Measurements from ENCODE around the gene CSMD2. TPM values are rescaled to one million over a fixed set of nuclear protein-coding genes. Genes with fewer than 3 reads are reported as not detected.

The CSMD2 gene
- total RNA-seq, 6 experiments from 2014 or later = under 0.01 to 0.19 (median 0.09) TPM; not detected in 1

GRCh38 chr1:33468531-33468930 is 696.5 kb downstream of the CSMD2 start:
- no peak overlapping the region for H3K27ac ChIP-seq
- intact Hi-C loops (cut with DNase I) = loop anchor here in 1 of 2 donors (10.0 kb wide), 1 partner anchor 174 kb away; no protein-coding TSS in a partner anchor
- peaks cover 0 to 4% (median 0%) of the 10 kb centered on the region in 4 donors for H3K4me1 ChIP-seq
- TF ChIP-seq POLR2A (IDR thresholded peaks at IDR 0.05) = no peak
- TF ChIP-seq CTCF (IDR thresholded peaks at IDR 0.05) = no peak
- H3K4me3 ChIP-seq = no peak overlapping the region
- 65% methylated on average over 2 of the region's 4 CpGs for WGBS (ENCODE audit: insufficient coverage, low coverage, low lambda C conversion rate, missing lambda C conversion rate)
- no peaks in the 10 kb centered on the region for H3K9me3 ChIP-seq
- no peak for ATAC-seq
- no peaks in the 10 kb centered on the region for H3K27me3 ChIP-seq
- no peak for DNase-seq
- H3K36me3 ChIP-seq = no peaks in the 10 kb centered on the region

- WGBS (ENCODE audit: insufficient coverage, low coverage, low lambda C conversion rate, missing lambda C conversion rate) = no CpG with 5 or more reads among the region's 4 CpGs
- DNase-seq = no peak
- intact Hi-C loops (cut with DNase I) = loop anchor here in 1 of 2 donors (10.0 kb wide), 1 partner anchor 173 kb away; no protein-coding TSS in a partner anchor
- peaks cover 0 to 4% (median 0%) of the 10 kb centered on the region in 4 donors for H3K4me1 ChIP-seq
- no peaks in the 10 kb centered on the region for H3K36me3 ChIP-seq
- H3K4me3 ChIP-seq = no peak overlapping the region
- H3K27ac ChIP-seq = no peak overlapping the region
- no peaks in the 10 kb centered on the region for H3K27me3 ChIP-seq
- TF ChIP-seq CTCF (IDR thresholded peaks at IDR 0.05) (no peak), POLR2A (IDR thresholded peaks at IDR 0.05) (no peak)
- no peak for ATAC-seq
- no peaks in the 10 kb centered on the region for H3K9me3 ChIP-seq
Observed at GRCh38 chr1:33468011-33468410, 697.0 kb downstream of the CSMD2 start.

GRCh38 chr1:33466159-33466558 is 698.9 kb downstream of the CSMD2 start:
- DNase-seq = no peak
- no peaks in the 10 kb centered on the region for H3K9me3 ChIP-seq
- no peaks in the 10 kb centered on the region for H3K27me3 ChIP-seq
- H3K36me3 ChIP-seq = no peaks in the 10 kb centered on the region
- no peaks in the 10 kb centered on the region for H3K4me1 ChIP-seq
- intact Hi-C loops (cut with DNase I) = loop anchor here in 1 of 2 donors (10.0 kb wide), 1 partner anchor 171 kb away; no protein-coding TSS in a partner anchor
- ATAC-seq = peak; percentile 29 to 56 (median 46)
- TF ChIP-seq POLR2A (IDR thresholded peaks at IDR 0.05) (no peak), CTCF (IDR thresholded peaks at IDR 0.05) (no peak)
- no peak overlapping the region for H3K27ac ChIP-seq
- 45% methylated on average over 3 of the region's 6 CpGs for WGBS (ENCODE audit: insufficient coverage, low coverage, low lambda C conversion rate, missing lambda C conversion rate)
- no peak overlapping the region for H3K4me3 ChIP-seq

- DNase-seq (no peak), ATAC-seq (no peak)
- intact Hi-C loops (cut with DNase I) = loop anchor here in 1 of 2 donors (10.0 kb wide), 1 partner anchor 171 kb away; no protein-coding TSS in a partner anchor
- Histone ChIP-seq H3K4me1 (no peaks in the 10 kb centered on the region), H3K4me3 (no peak overlapping the region), H3K9me3 (no peaks in the 10 kb centered on the region), H3K27ac (no peak overlapping the region), H3K27me3 (no peaks in the 10 kb centered on the region), H3K36me3 (no peaks in the 10 kb centered on the region)
- TF ChIP-seq CTCF (IDR thresholded peaks at IDR 0.05) (no peak), POLR2A (IDR thresholded peaks at IDR 0.05) (no peak)
- WGBS (ENCODE audit: insufficient coverage, low coverage, low lambda C conversion rate, missing lambda C conversion rate) = 58% methylated on average over 2 of the region's 2 CpGs
Observed at GRCh38 chr1:33465316-33465715, 699.7 kb downstream of the CSMD2 start.
